Measurements from ENCODE around the gene PYY.
"Not testable (repeated sequence)": the region's sequence is repeated elsewhere in the genome, so short reads cannot be mapped to it uniquely, and the experiment has no call there.

Gene PYY

GRCh38 chr17:43978078-43978477 lies 24.3 kb upstream of the PYY start:
- no peak for DNase-seq

GRCh38 chr17:43976963-43977837 lies 23.5 kb upstream of the PYY start:
- peak; percentile 19 for DNase-seq

GRCh38 chr17:43975898-43976297 lies 22.2 kb upstream of the PYY start:
- DNase-seq = no peak

GRCh38 chr17:43974382-43975266 lies 20.9 kb upstream of the PYY start:
- DNase-seq = no peak

- DNase-seq = not testable (repeated sequence)
Measured at GRCh38 chr17:43972444-43973212, 18.9 kb upstream of the PYY start.

GRCh38 chr17:43971436-43971835 lies 17.7 kb upstream of the PYY start:
- not testable (repeated sequence) for DNase-seq

- no peak for DNase-seq
Measured at GRCh38 chr17:43970366-43970765, 16.6 kb upstream of the PYY start.

GRCh38 chr17:43967251-43967875 lies 13.6 kb upstream of the PYY start:
- no peak for DNase-seq

- no peak for DNase-seq
Measured at GRCh38 chr17:43966276-43966675, 12.5 kb upstream of the PYY start.

- DNase-seq = no peak
Measured at GRCh38 chr17:43962479-43962878, 8.7 kb upstream of the PYY start.

- no peak for DNase-seq
Measured at GRCh38 chr17:43961954-43962353, 8.2 kb upstream of the PYY start.

- DNase-seq = not testable (repeated sequence)
Measured at GRCh38 chr17:43961292-43961691, 7.6 kb upstream of the PYY start.

GRCh38 chr17:43958748-43959352 lies 5.1 kb upstream of the PYY start:
- DNase-seq = no peak

- DNase-seq = no peak
Measured at GRCh38 chr17:43956222-43956621, 2.5 kb upstream of the PYY start.

- DNase-seq = peak; percentile 61
Measured at GRCh38 chr17:43952724-43953666, 745 bp downstream of the PYY start.

GRCh38 chr17:43952351-43952723 lies 1.4 kb downstream of the PYY start:
- no peak for DNase-seq

GRCh38 chr17:43951750-43952149 lies 2.0 kb downstream of the PYY start:
- DNase-seq = no peak

GRCh38 chr17:43950554-43950953 lies 3.2 kb downstream of the PYY start:
- DNase-seq = no peak

- DNase-seq = no peak
Measured at GRCh38 chr17:43949781-43950180, 4.0 kb downstream of the PYY start.

- DNase-seq = no peak
Measured at GRCh38 chr17:43946781-43947180, 7.0 kb downstream of the PYY start.
